Hepatocyte (in vitro differentiated cells): ENCODE measurements around the gene RAD9A.

Experiments
- CTCF ChIP-seq: fragments of 200-600 bp; sonication (generic); IDR thresholded peaks from 2 replicates; pipeline ENCODE4 v1.5.1; 2016; ENCODE audit warnings: antibody characterized with exemption, mild to moderate bottlenecking; ENCODE audit not compliant: poor library complexity
- EZH2 ChIP-seq: fragments of 200-600 bp; sonication (generic); IDR thresholded peaks from 2 replicates; pipeline ENCODE4 v1.6.1; 2016; ENCODE audit warnings: antibody characterized with exemption, mild to moderate bottlenecking, borderline replicate concordance

- TF ChIP-seq CTCF (no peak), EZH2 (no peak)
Measured at GRCh38 chr11:67392183-67392715, 463 bp downstream of the RAD9A start.
